IMR-90 (cell line): ENCODE data around the gene ITPRID1. TPM values are rescaled to one million over a fixed set of nuclear protein-coding genes. Genes with fewer than 3 reads are reported as not detected.

Experiments used
- ATAC-seq: fragments of 200-7000 bp; cut with Tn5 transposase; 2 replicates; pipeline ENCODE4 v1.9.1; 2020; ENCODE audit warnings: low read depth, mild to moderate bottlenecking, moderate library complexity
- BruUV-seq: library from RNA; stranded (reverse); fragments of 400-500 nt; replicated peaks from 2 replicates; lab custom pipeline; 2021; lab: Mats Ljungman, UMichigan
- CTCF ChIA-PET: fragments of 300-600 bp; formaldehyde crosslinking; extraction: SDS; loops from one replicate; lab custom pipeline; 2021; ENCODE audit warnings: antibody characterized with exemption; lab: Yijun Ruan, JAX
- POLR2A ChIA-PET: fragments of 300-600 bp; sonication (Branson Sonifier 250); formaldehyde crosslinking; loops from one replicate; lab custom pipeline; 2022; ENCODE audit warnings: antibody characterized with exemption; ENCODE audit not compliant: unreplicated experiment; lab: Charles Lee
- DNase-seq: peaks from one replicate; pipeline ENCODE4 v3.0.0; 2013
- H2AFZ ChIP-seq: replicated peaks from 2 replicates; pipeline ENCODE3; 2013; ENCODE audit warnings: low read length, mild to moderate bottlenecking; ENCODE audit not compliant: poor library complexity
- H2AK5ac ChIP-seq: 2 replicates; pipeline ENCODE4 v1.6.1; 2013; ENCODE audit warnings: low read depth, low read length, inconsistent platforms
- H2AK9ac ChIP-seq: replicated peaks from 2 replicates; pipeline ENCODE3; 2013; ENCODE audit warnings: mild to moderate bottlenecking, low read depth, low read length, moderate library complexity; ENCODE audit not compliant: poor library complexity
- H2BK120ac ChIP-seq: 2 replicates; pipeline ENCODE4 v1.6.1; 2013; ENCODE audit warnings: low read depth, low read length, inconsistent platforms
- H2BK15ac ChIP-seq: 3 replicates; pipeline ENCODE4 v1.6.1; 2013; ENCODE audit warnings: low read depth, low read length, inconsistent platforms
- H2BK20ac ChIP-seq: 2 replicates; pipeline ENCODE4 v1.6.1; 2013; ENCODE audit warnings: low read depth, mild to moderate bottlenecking, inconsistent platforms, low read length, moderate library complexity
- H2BK5ac ChIP-seq: 2 replicates; pipeline ENCODE4 v1.6.1; 2013; ENCODE audit warnings: mild to moderate bottlenecking, low read depth, low read length, inconsistent platforms; ENCODE audit not compliant: poor library complexity, severe bottlenecking
- H3K14ac ChIP-seq: replicated peaks from 2 replicates; pipeline ENCODE4 v1.6.1; 2013; ENCODE audit warnings: low read depth, low read length, inconsistent platforms
- H3K18ac ChIP-seq: 2 replicates; pipeline ENCODE4 v1.6.1; 2013; ENCODE audit warnings: low read depth, low read length, control low read depth
- H3K23ac ChIP-seq: 2 replicates; pipeline ENCODE4 v1.6.1; 2013; ENCODE audit warnings: low read depth, low read length, inconsistent platforms
- H3K27ac ChIP-seq: 2 replicates; pipeline ENCODE4 v1.5.1; 2013; ENCODE audit warnings: mild to moderate bottlenecking, control low read depth, low read length; ENCODE audit not compliant: insufficient read depth
- H3K27me3 ChIP-seq: 2 replicates; pipeline ENCODE4 v1.6.1; 2013; ENCODE audit warnings: low read length; ENCODE audit not compliant: control insufficient read depth, insufficient read depth
- H3K36me3 ChIP-seq: 2 replicates; pipeline ENCODE4 v1.6.1; 2013; ENCODE audit warnings: low read length, mixed read lengths; ENCODE audit not compliant: control insufficient read depth, insufficient read depth
- H3K4ac ChIP-seq: 2 replicates; pipeline ENCODE4 v1.6.1; 2013; ENCODE audit warnings: low read depth, low read length, inconsistent platforms
- H3K4me1 ChIP-seq: 2 replicates; pipeline ENCODE4 v1.6.1; 2013; ENCODE audit warnings: low read length, mixed read lengths; ENCODE audit not compliant: control insufficient read depth, insufficient read depth
- H3K4me2 ChIP-seq: 2 replicates; pipeline ENCODE4 v1.6.1; 2013; ENCODE audit warnings: low read depth, mild to moderate bottlenecking, control low read depth, low read length, moderate library complexity
- H3K4me3 ChIP-seq: 2 replicates; pipeline ENCODE4 v1.5.1; 2013; ENCODE audit warnings: low read depth, mild to moderate bottlenecking, control low read depth, low read length, moderate library complexity; ENCODE audit not compliant: insufficient read depth
- H3K56ac ChIP-seq: 2 replicates; pipeline ENCODE4 v1.6.1; 2013; ENCODE audit warnings: low read length, inconsistent platforms; ENCODE audit not compliant: insufficient read depth; ENCODE audit errors: extremely low read depth
- H3K79me1 ChIP-seq, 2 experiments: 2 replicates each; pipeline ENCODE4 v1.6.1; 2013; ENCODE audit warnings: low read length in 2 of 2, inconsistent platforms in 1 of 2, low read depth in 1 of 2
- H3K9ac ChIP-seq: 2 replicates; pipeline ENCODE4 v1.6.1; 2013; ENCODE audit warnings: low read depth, low read length, control low read depth
- H3K9me1 ChIP-seq: 2 replicates; pipeline ENCODE4 v1.6.1; 2013; ENCODE audit warnings: low read length, inconsistent platforms; ENCODE audit not compliant: insufficient read depth
- H3K9me3 ChIP-seq: 2 replicates; pipeline ENCODE4 v1.6.1; 2013; ENCODE audit warnings: low read length; ENCODE audit not compliant: control insufficient read depth, insufficient read depth
- H4K20me1 ChIP-seq: 2 replicates; pipeline ENCODE4 v1.6.1; 2013; ENCODE audit warnings: low read length, inconsistent platforms; ENCODE audit not compliant: insufficient read depth
- H4K5ac ChIP-seq: 2 replicates; pipeline ENCODE4 v1.6.1; 2013; ENCODE audit warnings: mild to moderate bottlenecking, low read depth, low read length, control low read depth
- H4K8ac ChIP-seq, 2 experiments: 2 replicates each; pipeline ENCODE4 v1.6.1; 2013; ENCODE audit warnings: low read depth in 2 of 2, low read length in 2 of 2, control low read depth in 1 of 2, inconsistent platforms in 1 of 2
- H4K91ac ChIP-seq: 2 replicates; pipeline ENCODE4 v1.6.1; 2013; ENCODE audit warnings: low read depth, low read length, inconsistent platforms; ENCODE audit not compliant: insufficient read depth
- BHLHE40 ChIP-seq: fragments of 150-350 bp; IDR thresholded peaks from 2 replicates; pipeline ENCODE4 v1.6.1; 2016; ENCODE audit warnings: mild to moderate bottlenecking, low read depth, low read length
- CEBPB ChIP-seq: IDR thresholded peaks from 2 replicates; pipeline ENCODE4 v1.6.1; 2012; ENCODE audit warnings: low read depth, low read length, improper control_type of control experiment
- CHD1 ChIP-seq: IDR thresholded peaks from 2 replicates; pipeline ENCODE4 v1.6.1; 2012; ENCODE audit warnings: low read depth, low read length, improper control_type of control experiment
- CTCF ChIP-seq: conservative IDR thresholded peaks from 2 replicates; pipeline ENCODE4 v1.5.1; 2012; ENCODE audit warnings: mild to moderate bottlenecking, low read depth, low read length, improper control_type of control experiment
- FOS ChIP-seq: fragments of 150-350 bp; IDR thresholded peaks from 2 replicates; pipeline ENCODE4 v1.6.1; 2016; ENCODE audit warnings: low read depth, low read length
- MAFK ChIP-seq: IDR thresholded peaks from 2 replicates; pipeline ENCODE4 v1.6.1; 2012; ENCODE audit warnings: low read depth, low read length, improper control_type of control experiment
- MAZ ChIP-seq: IDR thresholded peaks from 2 replicates; pipeline ENCODE4 v1.6.1; 2012; ENCODE audit warnings: low read depth, mild to moderate bottlenecking, low read length, improper control_type of control experiment, moderate library complexity, borderline replicate concordance
- MXI1 ChIP-seq: IDR thresholded peaks from 2 replicates; pipeline ENCODE4 v1.6.1; 2012; ENCODE audit warnings: low read depth, mild to moderate bottlenecking, low read length, moderate library complexity, borderline replicate concordance
- NFE2L2 ChIP-seq: fragments of 150-350 bp; IDR thresholded peaks from 2 replicates; pipeline ENCODE4 v1.6.1; 2016; ENCODE audit warnings: low read depth, mild to moderate bottlenecking, low read length
- POLR2A ChIP-seq: IDR thresholded peaks from 2 replicates; pipeline ENCODE4 v1.6.1; 2012; ENCODE audit warnings: mild to moderate bottlenecking, low read depth, low read length
- RAD21 ChIP-seq: IDR thresholded peaks from 2 replicates; pipeline ENCODE4 v1.6.1; 2012; ENCODE audit warnings: low read length, improper control_type of control experiment
- RCOR1 ChIP-seq: IDR thresholded peaks from 2 replicates; pipeline ENCODE4 v1.6.1; 2012; ENCODE audit warnings: mild to moderate bottlenecking, low read length, improper control_type of control experiment; ENCODE audit not compliant: insufficient replicate concordance
- RFX5 ChIP-seq: IDR thresholded peaks from 2 replicates; pipeline ENCODE4 v1.8.0; 2012; ENCODE audit warnings: low read depth, mild to moderate bottlenecking, low read length, moderate library complexity
- SMC3 ChIP-seq: fragments of 150-350 bp; IDR thresholded peaks from 2 replicates; pipeline ENCODE4 v1.6.1; 2016; ENCODE audit warnings: low read depth, mild to moderate bottlenecking, antibody characterized with exemption, low read length, moderate library complexity
- WGBS, 2 experiments: methylation state at CpG; one replicate each; pipeline versions ENCODE4 v1.1.5 to v1.1.7; 2013; ENCODE audit warnings: missing lambda C conversion rate in 2 of 2; ENCODE audit not compliant: insufficient read length in 1 of 2; ENCODE audit errors: extremely low coverage in 2 of 2; 5-methylcytosine and 5-hydroxymethylcytosine counted together
- dilution Hi-C: fragments of 300-500 bp; cut with HindIII; formaldehyde crosslinking; loops from one replicate; pipeline ENCODE4 v1.14.3; 2018; ENCODE audit warnings: low sequenced_read_pairs; ENCODE audit not compliant: unreplicated experiment
- in situ Hi-C: fragments of 300-500 bp; cut with MboI; formaldehyde crosslinking; loops from 3 replicates; pipeline ENCODE4 v1.14.3; 2019; ENCODE audit warnings: low sequenced_read_pairs, inconsistent platforms, mixed read lengths
- intact Hi-C: fragments of 100-400 bp; cut with micrococcal nuclease; formaldehyde crosslinking; loops from 2 replicates; pipeline ENCODE4 v1.10.0; 2022
- polyA plus RNA-seq, 3 experiments: library from polyadenylated mRNA; depleted of rRNA; stranded (reverse); fragments of >200 nt; gene quantifications; 2 replicates each; pipeline ENCODE4 v1.2.3, GENCODE V29; 2012; ENCODE audit warnings: low replicate concordance in 1 of 3
- total RNA-seq: library from RNA; depleted of rRNA; stranded (reverse); fragments of >200 nt; gene quantifications from 2 replicates; pipeline ENCODE4 v1.2.3, GENCODE V29; 2012
- TF ChIP-seq, protein P1 (sequence below): fragments of 150-350 bp; IDR thresholded peaks from 2 replicates; pipeline ENCODE4 v1.6.1; 2016; ENCODE audit warnings: low read depth, mild to moderate bottlenecking, low read length, moderate library complexity, borderline replicate concordance
- TF ChIP-seq, protein P2 (sequence below): fragments of 150-350 bp; IDR thresholded peaks from 2 replicates; pipeline ENCODE4 v1.6.1; 2017; ENCODE audit warnings: mild to moderate bottlenecking, antibody characterized with exemption, low read length, low read depth

Gene ITPRID1
- total and polyA plus RNA-seq, 2 of the 4 experiments (the other 2 are of a cell fraction) = not detected

DNA sequence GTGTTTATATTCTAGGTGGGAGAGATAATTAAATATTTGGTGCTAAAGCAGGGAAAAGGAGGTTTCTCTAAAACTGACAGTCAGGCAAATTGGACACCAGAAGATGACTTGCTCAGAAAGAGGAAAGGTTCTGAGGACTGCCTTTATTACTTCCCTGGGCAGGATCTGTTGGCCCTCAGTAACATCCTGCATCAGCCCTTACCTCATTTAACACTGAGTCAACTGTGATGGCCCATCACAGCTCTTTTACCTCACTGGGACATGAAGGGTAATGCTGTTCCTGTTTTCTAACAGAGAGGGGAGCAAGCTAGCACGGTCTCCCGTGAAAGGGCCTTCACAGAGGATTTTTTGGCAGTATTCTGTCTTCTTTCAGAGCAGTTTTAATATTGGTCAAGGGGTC, 185.2 kb downstream of the ITPRID1 start:
- POLR2A ChIA-PET = no interaction called here
- intact Hi-C loops = no loop called here
- H2AK9ac ChIP-seq = no peak overlapping the region
- no peak overlapping the region for H3K9ac ChIP-seq
- no TSS peak for BruUV-seq
- H3K56ac ChIP-seq = no peak overlapping the region
- no peak overlapping the region for H4K8ac ChIP-seq
- no peak overlapping the region for H2BK5ac ChIP-seq
- CTCF ChIA-PET = no interaction called here
- H2BK120ac ChIP-seq = no peak overlapping the region
- no peak overlapping the region for H3K23ac ChIP-seq
- H2BK15ac ChIP-seq = no peak overlapping the region
- H3K4ac ChIP-seq = no peak overlapping the region
- no peak overlapping the region for H3K18ac ChIP-seq
- TF ChIP-seq MAFK = no peak
- no peak for TF ChIP-seq CTCF
- no peak for TF ChIP-seq SMC3
- TF ChIP-seq RAD21 = no peak
- TF ChIP-seq BHLHE40 = no peak
- TF ChIP-seq FOS = no peak
- TF ChIP-seq CEBPB = no peak
- TF ChIP-seq CHD1 = no peak
- no peak for TF ChIP-seq MXI1
- no peak for TF ChIP-seq MAZ
- TF ChIP-seq, protein P1, sequence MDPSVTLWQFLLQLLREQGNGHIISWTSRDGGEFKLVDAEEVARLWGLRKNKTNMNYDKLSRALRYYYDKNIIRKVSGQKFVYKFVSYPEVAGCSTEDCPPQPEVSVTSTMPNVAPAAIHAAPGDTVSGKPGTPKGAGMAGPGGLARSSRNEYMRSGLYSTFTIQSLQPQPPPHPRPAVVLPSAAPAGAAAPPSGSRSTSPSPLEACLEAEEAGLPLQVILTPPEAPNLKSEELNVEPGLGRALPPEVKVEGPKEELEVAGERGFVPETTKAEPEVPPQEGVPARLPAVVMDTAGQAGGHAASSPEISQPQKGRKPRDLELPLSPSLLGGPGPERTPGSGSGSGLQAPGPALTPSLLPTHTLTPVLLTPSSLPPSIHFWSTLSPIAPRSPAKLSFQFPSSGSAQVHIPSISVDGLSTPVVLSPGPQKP = no peak
- TF ChIP-seq, protein P2, sequence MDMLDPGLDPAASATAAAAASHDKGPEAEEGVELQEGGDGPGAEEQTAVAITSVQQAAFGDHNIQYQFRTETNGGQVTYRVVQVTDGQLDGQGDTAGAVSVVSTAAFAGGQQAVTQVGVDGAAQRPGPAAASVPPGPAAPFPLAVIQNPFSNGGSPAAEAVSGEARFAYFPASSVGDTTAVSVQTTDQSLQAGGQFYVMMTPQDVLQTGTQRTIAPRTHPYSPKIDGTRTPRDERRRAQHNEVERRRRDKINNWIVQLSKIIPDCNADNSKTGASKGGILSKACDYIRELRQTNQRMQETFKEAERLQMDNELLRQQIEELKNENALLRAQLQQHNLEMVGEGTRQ = no peak
- no peak for TF ChIP-seq NFE2L2
- TF ChIP-seq POLR2A = no peak
- no peak for TF ChIP-seq RFX5
- TF ChIP-seq RCOR1 = no peak
- H4K20me1 ChIP-seq = no peaks in the 10 kb centered on the region
- no peak overlapping the region for H4K91ac ChIP-seq
- H3K79me1 ChIP-seq = no peaks in the 10 kb centered on the region
- DNase-seq (no peak), ATAC-seq (no peak)
- WGBS, 2 experiments = no CpG with 5 or more reads among the region's 2 CpGs
- no peak overlapping the region for H3K4me3 ChIP-seq
- H3K9me3 ChIP-seq = no peaks in the 10 kb centered on the region
- no peaks in the 10 kb centered on the region for H3K4me1 ChIP-seq
- H2AK5ac ChIP-seq = no peak overlapping the region
- H3K27ac ChIP-seq = no peak overlapping the region
- no peaks in the 10 kb centered on the region; the same call in 1 of the 2 replicates for H3K27me3 ChIP-seq
- no peak overlapping the region for H3K14ac ChIP-seq
- in situ Hi-C loops = no loop called here
- H4K5ac ChIP-seq = no peak overlapping the region
- no peaks in the 10 kb centered on the region for H3K36me3 ChIP-seq
- dilution Hi-C loops = no loop called here
- H2AFZ ChIP-seq = no peak overlapping the region
- H3K9me1 ChIP-seq = no peaks in the 10 kb centered on the region
- no peak overlapping the region for H3K4me2 ChIP-seq
- H2BK20ac ChIP-seq = no peak overlapping the region
